SU-DHL-6 (cell line): ENCODE results near the gene RANBP17.

Experiments used
- CTCF ChIP-seq: fragments of 200-600 bp; sonication (generic); IDR thresholded peaks from one replicate; pipeline ENCODE4 v1.5.1; 2017; ENCODE audit warnings: antibody characterized with exemption, mild to moderate bottlenecking, low read length, moderate library complexity; ENCODE audit not compliant: insufficient read depth, poor library complexity, severe bottlenecking
- EZH2phosphoT487 ChIP-seq: fragments of 200-600 bp; sonication (generic), shearing (Covaris generic); conservative IDR thresholded peaks from 2 replicates; pipeline ENCODE4 v1.6.1; 2018; ENCODE audit warnings: mild to moderate bottlenecking, antibody characterized with exemption, low read length, moderate library complexity, mixed read lengths

DNA sequence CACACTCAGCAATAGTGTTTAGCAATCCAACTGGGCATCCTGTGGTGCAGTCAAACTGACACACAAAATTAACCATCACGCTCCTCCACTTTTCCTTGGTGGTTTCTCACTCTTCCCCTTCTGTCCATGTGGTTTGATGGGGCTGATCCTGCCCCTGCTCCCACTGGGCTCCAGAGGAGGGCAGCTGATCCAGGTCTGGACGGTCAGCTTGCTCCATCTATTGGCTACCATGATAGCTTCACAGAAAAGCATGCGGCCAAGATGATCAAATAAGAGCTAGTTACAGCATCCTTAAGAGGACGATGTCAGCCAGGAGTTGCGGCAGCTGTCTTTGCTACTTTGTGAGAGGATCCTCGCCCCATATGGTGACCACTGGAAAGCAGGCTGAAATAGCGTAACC lies 29.6 kb upstream of the RANBP17 start:
- no peak for TF ChIP-seq CTCF
- TF ChIP-seq EZH2phosphoT487 = no peak
